BLaER1 (cell line): ENCODE data around the gene EPHA1.
A peak's percentile ranks its signal among the peaks of the same experiment; 100 is the strongest.

Experiments used
- H3K27ac ChIP-seq: shearing (Covaris generic); formaldehyde crosslinking; 2 replicates; pipeline ENCODE4 v1.8.1; 2022
- H3K27me3 ChIP-seq: shearing (Covaris generic); formaldehyde crosslinking; 2 replicates; pipeline ENCODE4 v1.8.1; 2022
- H3K36me3 ChIP-seq: shearing (Covaris generic); formaldehyde crosslinking; 2 replicates; pipeline ENCODE4 v1.8.1; 2022
- H3K4me1 ChIP-seq: shearing (Covaris generic); formaldehyde crosslinking; 2 replicates; pipeline ENCODE4 v1.8.1; 2022
- H3K4me2 ChIP-seq: shearing (Covaris generic); formaldehyde crosslinking; 2 replicates; pipeline ENCODE4 v1.8.1; 2022
- H3K4me3 ChIP-seq: shearing (Covaris generic); formaldehyde crosslinking; 2 replicates; pipeline ENCODE4 v1.8.1; 2022
- H3K9ac ChIP-seq: shearing (Covaris generic); formaldehyde crosslinking; 2 replicates; pipeline ENCODE4 v1.8.1; 2022
- H3K9me3 ChIP-seq: shearing (Covaris generic); formaldehyde crosslinking; 2 replicates; pipeline ENCODE4 v1.8.1; 2022
- H4K20me1 ChIP-seq: shearing (Covaris generic); formaldehyde crosslinking; 2 replicates; pipeline ENCODE4 v1.8.1; 2022
- Cebpa-rat ChIP-seq: shearing (Covaris generic); IDR thresholded peaks from 2 replicates; pipeline ENCODE4 v1.8.1; 2022

Gene EPHA1

DNA sequence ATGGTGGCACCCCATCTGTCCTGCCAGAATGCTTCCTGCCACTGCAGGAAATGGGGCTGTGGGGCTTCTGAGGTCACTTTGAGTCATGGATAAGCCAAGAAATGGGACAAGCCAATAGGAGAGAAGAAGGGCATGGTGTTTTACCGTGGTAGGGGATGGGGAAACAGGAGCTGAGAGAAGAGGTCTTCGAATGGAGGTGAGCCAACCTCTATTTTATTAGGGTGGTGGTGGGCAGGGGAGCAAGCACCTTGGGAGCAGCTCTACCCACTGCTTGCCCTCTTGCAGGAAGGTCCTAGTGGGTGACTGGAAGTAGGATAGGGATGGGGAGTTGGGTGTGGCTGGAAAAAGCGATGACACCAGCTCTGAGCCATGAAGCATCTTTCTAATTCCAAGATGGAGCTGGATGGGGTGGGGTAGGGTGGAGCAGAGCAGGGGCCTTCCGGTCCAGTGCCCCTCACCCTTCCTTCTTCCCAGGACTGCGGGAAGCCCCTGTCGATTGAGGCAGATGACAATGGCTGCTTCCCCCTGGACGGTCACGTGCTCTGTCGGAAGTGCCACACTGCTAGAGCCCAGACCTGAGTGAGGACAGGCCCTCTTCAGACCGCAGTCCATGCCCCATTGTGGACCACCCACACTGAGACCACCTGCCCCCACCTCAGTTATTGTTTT, 18.4 kb downstream of the EPHA1 start:
- Histone ChIP-seq H3K4me2 (no peak overlapping the region), H3K27ac (no peak overlapping the region), H3K36me3 (peaks cover 53% of the 10 kb centered on the region), H3K9ac (no peak overlapping the region), H3K27me3 (no peaks in the 10 kb centered on the region), H3K4me1 (peaks cover 33% of the 10 kb centered on the region), H3K9me3 (no peaks in the 10 kb centered on the region), H3K4me3 (no peak overlapping the region), H4K20me1 (peaks cover 13% of the 10 kb centered on the region)
- TF ChIP-seq Cebpa-rat: no peak

DNA sequence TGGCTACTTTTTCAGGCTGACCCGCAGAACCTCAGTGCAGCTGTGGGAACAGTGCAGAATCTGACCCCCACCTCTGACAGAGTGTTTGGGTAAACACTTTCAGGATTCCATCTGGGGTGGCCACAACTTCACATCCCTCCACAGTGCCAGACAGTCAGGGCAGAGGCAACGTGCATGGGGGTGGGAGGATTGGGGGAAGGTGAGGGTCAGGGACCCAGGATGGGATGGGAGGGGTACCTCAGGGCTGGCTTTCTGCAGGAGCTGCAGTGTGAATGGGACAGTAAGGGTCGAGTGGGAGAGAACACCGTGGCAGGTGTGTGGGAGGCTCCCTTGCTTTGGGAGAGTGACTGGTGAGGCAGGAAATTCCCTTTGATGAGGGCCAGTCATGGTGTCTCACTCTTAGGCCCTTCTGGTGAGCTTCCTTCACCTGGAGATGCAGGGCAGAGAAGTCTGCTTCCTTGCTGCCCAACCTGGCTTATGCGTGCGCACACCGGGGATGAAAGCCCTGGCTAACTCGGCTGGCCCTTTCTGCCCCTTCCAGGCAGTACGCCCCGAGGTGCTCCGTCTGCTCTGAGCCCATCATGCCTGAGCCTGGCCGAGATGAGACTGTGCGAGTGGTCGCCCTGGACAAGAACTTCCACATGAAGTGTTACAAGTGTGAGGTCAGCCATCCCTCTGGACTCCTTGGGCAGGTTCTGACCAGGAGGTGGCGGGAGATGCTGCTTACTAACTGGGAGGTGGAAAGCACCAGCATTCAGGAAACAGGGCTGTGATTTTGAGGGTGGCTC, 19.1 kb downstream of the EPHA1 start:
- Histone ChIP-seq H3K36me3 (peaks cover 53% of the 10 kb centered on the region), H3K9ac (no peak overlapping the region), H3K4me1 (peaks cover 33% of the 10 kb centered on the region), H3K4me2 (no peak overlapping the region), H3K4me3 (no peak overlapping the region), H3K27me3 (no peaks in the 10 kb centered on the region), H3K27ac (no peak overlapping the region), H4K20me1 (peaks cover 21% of the 10 kb centered on the region), H3K9me3 (no peaks in the 10 kb centered on the region)
- no peak for TF ChIP-seq Cebpa-rat

DNA sequence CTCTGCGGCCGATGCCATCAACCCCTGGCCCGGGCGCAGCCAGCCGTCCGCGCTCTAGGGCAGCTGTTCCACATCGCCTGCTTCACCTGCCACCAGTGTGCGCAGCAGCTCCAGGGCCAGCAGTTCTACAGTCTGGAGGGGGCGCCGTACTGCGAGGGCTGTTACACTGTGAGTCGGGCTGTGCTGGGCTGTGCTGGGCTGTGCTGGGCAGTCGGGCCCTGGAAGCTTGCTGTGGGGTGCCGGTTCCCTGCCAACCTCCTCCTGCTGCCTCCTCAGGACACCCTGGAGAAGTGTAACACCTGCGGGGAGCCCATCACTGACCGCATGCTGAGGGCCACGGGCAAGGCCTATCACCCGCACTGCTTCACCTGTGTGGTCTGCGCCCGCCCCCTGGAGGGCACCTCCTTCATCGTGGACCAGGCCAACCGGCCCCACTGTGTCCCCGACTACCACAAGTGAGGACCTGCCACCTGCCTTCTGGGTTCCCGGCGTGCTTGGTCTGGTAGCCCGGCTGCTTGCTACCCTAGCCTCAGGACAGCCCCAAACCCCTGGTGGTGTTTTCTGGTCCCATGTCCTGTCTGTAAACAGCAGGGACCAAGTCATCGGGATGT, 20.1 kb downstream of the EPHA1 start:
- no peak for TF ChIP-seq Cebpa-rat
- no peaks in the 10 kb centered on the region for H3K9me3 ChIP-seq
- H3K9ac ChIP-seq: no peak overlapping the region
- no peak overlapping the region for H3K4me2 ChIP-seq
- no peak overlapping the region for H3K27ac ChIP-seq
- no peak overlapping the region for H3K4me3 ChIP-seq
- peaks cover 42% of the 10 kb centered on the region for H3K4me1 ChIP-seq
- peaks cover 53% of the 10 kb centered on the region for H3K36me3 ChIP-seq
- no peaks in the 10 kb centered on the region for H3K27me3 ChIP-seq
- H4K20me1 ChIP-seq: peaks cover 30% of the 10 kb centered on the region

DNA sequence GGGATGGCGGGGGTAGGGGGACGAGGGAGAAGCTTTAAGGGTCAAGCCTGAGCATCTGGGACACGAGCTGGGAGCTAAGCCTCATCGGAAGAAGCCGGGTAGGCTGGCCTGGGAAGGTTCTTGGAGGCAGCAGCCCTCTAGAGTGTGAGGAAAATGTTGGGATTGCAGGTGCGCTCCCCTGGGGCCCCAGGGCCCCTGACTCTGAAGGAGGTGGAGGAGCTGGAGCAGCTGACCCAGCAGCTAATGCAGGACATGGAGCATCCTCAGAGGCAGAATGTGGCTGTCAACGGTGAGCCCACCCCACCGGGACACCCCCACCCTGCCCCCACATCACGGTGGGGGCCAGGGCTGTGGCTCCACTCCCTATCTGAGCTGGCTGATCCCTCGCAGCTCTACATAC, 20.6 kb downstream of the EPHA1 start:
- H3K27ac ChIP-seq: no peak overlapping the region

DNA sequence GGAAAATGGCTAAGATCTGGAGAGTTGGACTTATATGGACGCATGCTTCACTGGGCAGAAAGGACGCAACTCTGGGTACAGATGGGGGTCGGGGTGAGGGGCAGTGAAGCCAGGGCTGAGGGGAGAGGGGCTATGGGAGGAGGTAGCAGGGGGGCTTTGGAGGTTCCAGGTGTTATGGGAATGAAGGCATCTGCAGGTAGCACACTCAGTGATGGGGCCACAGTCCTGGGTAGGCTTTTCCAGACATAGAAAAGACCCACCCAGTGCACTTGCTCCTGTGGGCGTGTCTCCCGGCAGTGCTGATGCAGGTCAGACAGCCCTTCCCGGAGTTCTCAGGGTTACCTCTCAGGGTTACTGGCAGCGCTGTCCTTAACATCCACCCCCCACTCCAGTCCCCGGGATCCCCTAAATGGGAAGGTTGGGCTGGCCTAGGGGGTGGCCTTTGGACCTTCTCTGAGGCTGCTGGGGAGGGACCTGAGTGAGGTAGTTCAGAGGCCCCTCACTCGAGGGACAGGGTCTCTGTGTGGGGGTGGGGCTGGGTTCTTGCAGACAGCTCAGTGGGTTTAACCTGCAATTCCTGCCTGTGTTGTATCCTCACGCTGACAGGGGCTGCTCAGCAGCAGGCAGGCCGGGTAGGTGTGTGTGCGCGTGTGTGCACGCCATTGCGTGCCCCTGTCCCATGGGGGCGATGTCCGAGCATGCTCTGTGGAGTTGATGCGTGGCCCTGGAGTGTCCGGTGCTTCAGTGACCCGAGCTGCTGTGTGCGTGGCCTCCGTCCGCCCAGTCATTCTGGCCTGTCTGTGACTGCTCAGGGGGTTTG, 21.3 kb downstream of the EPHA1 start:
- Histone ChIP-seq H3K9me3 (no peaks in the 10 kb centered on the region), H4K20me1 (peaks cover 37% of the 10 kb centered on the region), H3K27me3 (no peaks in the 10 kb centered on the region), H3K36me3 (peaks cover 44% of the 10 kb centered on the region), H3K4me2 (peak overlapping the region; percentile 99), H3K27ac (no peak overlapping the region), H3K4me1 (peaks cover 53% of the 10 kb centered on the region), H3K9ac (no peak overlapping the region), H3K4me3 (no peak overlapping the region)
- TF ChIP-seq Cebpa-rat: no peak

More for the DNA sequence above, 20.6 kb downstream of the EPHA1 start:
- Histone ChIP-seq H3K36me3 (peaks cover 51% of the 10 kb centered on the region), H3K9ac (no peak overlapping the region), H3K9me3 (no peaks in the 10 kb centered on the region), H4K20me1 (peaks cover 30% of the 10 kb centered on the region), H3K27me3 (no peaks in the 10 kb centered on the region), H3K4me1 (peaks cover 46% of the 10 kb centered on the region), H3K4me3 (no peak overlapping the region), H3K4me2 (no peak overlapping the region)
- TF ChIP-seq Cebpa-rat: no peak

DNA sequence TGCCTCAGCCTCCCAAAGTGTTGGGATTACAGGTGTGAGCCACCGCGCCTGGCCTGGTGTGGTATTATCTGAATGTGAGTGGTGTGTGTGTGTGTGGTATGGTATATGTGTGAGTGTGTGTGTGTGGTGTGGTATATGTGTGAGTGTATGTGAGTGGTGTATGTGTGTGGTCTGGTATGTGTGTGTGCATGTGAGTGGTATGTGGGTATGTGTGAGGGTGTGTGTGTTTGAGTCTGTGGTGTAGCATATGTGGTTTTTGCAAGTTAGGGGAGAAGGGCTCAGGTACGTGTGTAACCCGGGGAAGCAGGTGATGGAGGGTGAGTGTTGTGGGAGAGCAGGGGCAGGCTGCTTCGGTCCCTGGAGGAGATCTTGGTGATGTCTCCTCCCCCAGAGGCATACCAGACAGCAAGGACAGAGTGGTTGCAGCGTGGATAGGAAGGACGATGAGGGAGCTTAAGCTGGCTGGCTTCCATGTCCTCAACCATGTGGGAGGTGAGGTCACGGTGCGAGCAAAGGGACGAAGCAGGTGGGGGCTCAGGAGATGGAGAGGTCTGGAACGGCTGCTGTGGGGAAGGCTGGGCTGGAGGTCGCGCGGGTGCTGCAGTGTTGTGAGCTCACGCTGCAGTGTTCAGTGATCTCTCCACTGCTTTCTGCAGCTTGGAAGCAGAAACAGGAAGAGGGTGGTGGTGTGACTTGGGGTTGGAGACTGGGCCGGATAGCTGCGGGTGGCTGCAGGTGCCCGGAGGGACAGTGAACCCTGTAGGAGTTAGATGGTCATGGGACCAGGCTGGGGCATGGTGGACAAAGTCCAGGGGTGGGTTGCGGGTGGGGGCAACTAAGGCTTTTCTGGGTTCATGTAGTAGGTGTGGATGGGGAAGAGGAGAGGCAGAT, 22.5 kb downstream of the EPHA1 start:
- H3K4me2 ChIP-seq: peak overlapping the region; percentile 99
- 0 out of 2 replicates have a peak overlapping the region, but pooled peaks have one; percentile 20 for H3K9ac ChIP-seq
- H3K4me3 ChIP-seq: peak overlapping the region; percentile 44
- H3K27ac ChIP-seq: peak overlapping the region; percentile 54; the same call in 1 of the 2 replicates
- peaks cover 33% of the 10 kb centered on the region for H3K36me3 ChIP-seq
- peaks cover 43% of the 10 kb centered on the region for H4K20me1 ChIP-seq
- H3K9me3 ChIP-seq: no peaks in the 10 kb centered on the region
- TF ChIP-seq Cebpa-rat: no peak
- H3K4me1 ChIP-seq: peaks cover 61% of the 10 kb centered on the region
- no peaks in the 10 kb centered on the region for H3K27me3 ChIP-seq

DNA sequence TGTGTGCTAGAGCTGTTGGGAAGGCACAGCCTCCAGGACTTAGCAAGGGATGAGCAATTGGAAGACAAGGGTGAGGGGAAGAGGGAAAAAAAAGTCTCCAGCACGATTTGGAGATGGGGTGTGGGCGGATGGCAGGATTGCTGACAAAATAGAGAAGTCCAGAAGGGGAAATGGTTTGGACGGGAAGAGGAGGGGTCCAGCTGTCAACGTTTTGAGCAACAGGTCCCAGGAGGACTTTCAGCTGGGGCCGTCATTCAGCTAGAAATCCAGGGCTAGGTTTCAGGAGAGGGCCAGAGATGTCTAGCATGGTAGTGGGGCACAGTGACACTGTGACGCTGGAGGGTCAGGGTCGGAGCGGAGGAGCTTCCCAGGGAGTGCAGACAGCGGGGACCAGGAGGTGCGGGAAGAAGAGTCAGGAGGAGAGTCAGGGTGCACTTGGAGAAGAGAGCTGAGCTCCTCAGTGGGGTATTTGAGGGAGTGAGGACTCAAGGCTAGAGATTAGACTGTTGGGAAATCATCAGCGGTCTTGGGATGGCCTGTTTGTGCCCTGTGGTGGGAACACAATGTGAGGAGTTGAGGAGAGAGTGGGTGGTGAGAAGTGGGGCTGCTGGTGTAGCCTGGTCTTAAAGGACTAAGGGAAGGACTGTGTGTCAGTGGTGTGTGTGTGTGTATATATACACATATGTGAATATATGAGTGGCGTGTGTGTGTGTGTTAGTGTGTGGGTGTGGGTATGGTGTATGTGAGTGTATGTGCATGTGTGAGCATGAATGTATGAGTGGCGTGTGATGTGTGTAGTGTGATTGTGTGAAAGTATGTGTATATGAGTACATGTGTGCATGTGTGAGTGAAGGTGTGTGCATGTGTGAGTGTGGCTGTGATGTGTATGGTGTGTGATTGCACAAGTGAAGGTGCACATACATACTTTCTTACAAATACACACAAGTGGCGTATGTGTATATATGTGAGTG, 23.7 kb downstream of the EPHA1 start:
- peak overlapping the region; percentile 9; the same call in 1 of the 2 replicates for H3K9ac ChIP-seq
- H4K20me1 ChIP-seq: peaks cover 43% of the 10 kb centered on the region
- no peak for TF ChIP-seq Cebpa-rat
- H3K27ac ChIP-seq: peak overlapping the region; percentile 24
- peak overlapping the region; percentile 32; the same call in 1 of the 2 replicates for H3K4me3 ChIP-seq
- H3K4me1 ChIP-seq: peaks cover 62% of the 10 kb centered on the region
- H3K4me2 ChIP-seq: peak overlapping the region; percentile 99
- H3K9me3 ChIP-seq: no peaks in the 10 kb centered on the region
- no peaks in the 10 kb centered on the region for H3K27me3 ChIP-seq
- peaks cover 21% of the 10 kb centered on the region for H3K36me3 ChIP-seq

DNA sequence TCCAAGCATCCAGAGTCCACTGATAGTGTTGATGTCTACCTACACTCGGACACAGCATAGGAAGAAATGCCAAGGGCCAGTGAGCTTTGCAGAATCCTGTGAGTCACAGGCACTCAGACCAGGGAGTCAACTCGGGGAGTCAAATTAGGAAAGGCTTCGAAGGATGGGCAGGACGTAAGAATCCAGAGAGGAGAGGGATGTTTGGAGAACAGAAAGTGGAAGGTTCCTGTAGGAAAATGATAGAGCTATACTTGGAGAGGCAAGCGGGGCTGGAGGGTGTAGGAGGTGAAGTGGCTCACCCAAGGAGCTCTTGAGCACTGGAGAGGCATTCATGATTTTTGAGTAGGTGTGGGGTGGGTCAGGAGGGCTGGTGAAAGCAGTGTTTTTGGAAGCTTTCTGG, 24.5 kb downstream of the EPHA1 start:
- Histone ChIP-seq H3K4me2 (peak overlapping the region; percentile 99), H4K20me1 (peaks cover 43% of the 10 kb centered on the region), H3K9ac (no peak overlapping the region), H3K36me3 (peaks cover 13% of the 10 kb centered on the region), H3K27ac (peak overlapping the region; percentile 24; the same call in 1 of the 2 replicates), H3K4me1 (peaks cover 70% of the 10 kb centered on the region), H3K27me3 (no peaks in the 10 kb centered on the region), H3K9me3 (no peaks in the 10 kb centered on the region), H3K4me3 (no peak overlapping the region)
- no peak for TF ChIP-seq Cebpa-rat
